KMS-11 (cell line): ENCODE results near the gene SPACA4.
A peak's percentile ranks its signal among the peaks of the same experiment; 100 is the strongest.

Experiments used
- H2AFZ ChIP-seq: fragments of 200-600 bp; sonication (generic); 2 replicates; pipeline ENCODE4 v1.6.1; 2016; ENCODE audit warnings: antibody characterized with exemption, mixed run types, low read depth
- H3K27ac ChIP-seq: fragments of 200-600 bp; sonication (generic); 2 replicates; pipeline ENCODE4 v1.6.1; 2016; ENCODE audit warnings: mild to moderate bottlenecking, mixed run types
- H3K27me3 ChIP-seq: fragments of 200-600 bp; sonication (generic); 2 replicates; pipeline ENCODE4 v1.6.1; 2017; ENCODE audit warnings: mild to moderate bottlenecking, low read depth, mixed run types, moderate library complexity; ENCODE audit not compliant: insufficient read depth
- H3K36me3 ChIP-seq: fragments of 200-600 bp; sonication (generic); 2 replicates; pipeline ENCODE4 v1.6.1; 2017; ENCODE audit warnings: mild to moderate bottlenecking, mixed run types; ENCODE audit not compliant: insufficient read depth
- H3K4me1 ChIP-seq: fragments of 200-600 bp; sonication (generic); 2 replicates; pipeline ENCODE4 v1.6.1; 2016; ENCODE audit warnings: mild to moderate bottlenecking, low read depth, mixed run types; ENCODE audit not compliant: poor library complexity, severe bottlenecking
- H3K4me2 ChIP-seq: fragments of 200-600 bp; sonication (generic); 2 replicates; pipeline ENCODE4 v1.7.0; 2016; ENCODE audit warnings: mild to moderate bottlenecking, mixed run types
- H3K4me3 ChIP-seq: fragments of 200-600 bp; sonication (generic); IDR thresholded peaks from 2 replicates; pipeline ENCODE4 v1.6.1; 2017; ENCODE audit warnings: low read depth, low read length, mixed read lengths; ENCODE audit not compliant: insufficient read depth
- H3K79me2 ChIP-seq: fragments of 200-600 bp; sonication (generic); 2 replicates; pipeline ENCODE4 v1.6.1; 2016; ENCODE audit warnings: low read depth, mixed run types; ENCODE audit not compliant: insufficient read depth
- H3K9ac ChIP-seq: fragments of 200-600 bp; sonication (generic); 2 replicates; pipeline ENCODE4 v1.6.1; 2016; ENCODE audit warnings: mild to moderate bottlenecking, mixed run types
- H4K20me1 ChIP-seq: fragments of 200-600 bp; sonication (generic); 2 replicates; pipeline ENCODE4 v1.6.1; 2016; ENCODE audit warnings: mild to moderate bottlenecking, mixed run types; ENCODE audit not compliant: insufficient read depth
- TF ChIP-seq, protein P1 (sequence below): fragments of 200-600 bp; sonication (generic); conservative IDR thresholded peaks from 2 replicates; pipeline ENCODE4 v1.6.1; 2017; ENCODE audit warnings: low read depth, mild to moderate bottlenecking, antibody characterized with exemption, low read length, moderate library complexity, mixed read lengths

SPACA4 gene

GRCh38 chr19:48646001-48646721, 39.6 kb downstream of the SPACA4 start, which contains the start of gene CA11:
CA11 (minus strand) TSS chr19:48646187; CDS start chr19:48645632, 555 bp downstream.
- Histone ChIP-seq H3K27me3 (peaks cover 17% of the 10 kb centered on the region), H3K27ac (no peak within 1 kb of the TSS), H4K20me1 (no peaks in the 10 kb centered on the region), H3K4me1 (peaks cover 18% of the 10 kb centered on the region), H3K4me2 (peak within 1 kb of the TSS; percentile 98), H3K4me3 (no peak within 1 kb of the TSS), H3K79me2 (no peaks in the 10 kb centered on the region), H3K36me3 (no peaks in the 10 kb centered on the region), H2AFZ (peak within 1 kb of the TSS; percentile 90), H3K9ac (peak within 1 kb of the TSS; percentile 50)
- TF ChIP-seq, protein P1, sequence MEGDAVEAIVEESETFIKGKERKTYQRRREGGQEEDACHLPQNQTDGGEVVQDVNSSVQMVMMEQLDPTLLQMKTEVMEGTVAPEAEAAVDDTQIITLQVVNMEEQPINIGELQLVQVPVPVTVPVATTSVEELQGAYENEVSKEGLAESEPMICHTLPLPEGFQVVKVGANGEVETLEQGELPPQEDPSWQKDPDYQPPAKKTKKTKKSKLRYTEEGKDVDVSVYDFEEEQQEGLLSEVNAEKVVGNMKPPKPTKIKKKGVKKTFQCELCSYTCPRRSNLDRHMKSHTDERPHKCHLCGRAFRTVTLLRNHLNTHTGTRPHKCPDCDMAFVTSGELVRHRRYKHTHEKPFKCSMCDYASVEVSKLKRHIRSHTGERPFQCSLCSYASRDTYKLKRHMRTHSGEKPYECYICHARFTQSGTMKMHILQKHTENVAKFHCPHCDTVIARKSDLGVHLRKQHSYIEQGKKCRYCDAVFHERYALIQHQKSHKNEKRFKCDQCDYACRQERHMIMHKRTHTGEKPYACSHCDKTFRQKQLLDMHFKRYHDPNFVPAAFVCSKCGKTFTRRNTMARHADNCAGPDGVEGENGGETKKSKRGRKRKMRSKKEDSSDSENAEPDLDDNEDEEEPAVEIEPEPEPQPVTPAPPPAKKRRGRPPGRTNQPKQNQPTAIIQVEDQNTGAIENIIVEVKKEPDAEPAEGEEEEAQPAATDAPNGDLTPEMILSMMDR, result peak; percentile 80

- Histone ChIP-seq H3K4me2 (peak overlapping the region; percentile 98; the same call in 1 of the 2 replicates), H4K20me1 (no peaks in the 10 kb centered on the region), H3K9ac (0 out of 2 replicates have a peak overlapping the region, but pooled peaks have one; percentile 50), H3K79me2 (no peaks in the 10 kb centered on the region), H2AFZ (peak overlapping the region; percentile 90), H3K27ac (no peak overlapping the region), H3K36me3 (no peaks in the 10 kb centered on the region), H3K4me3 (no peak overlapping the region), H3K4me1 (peaks cover 18% of the 10 kb centered on the region), H3K27me3 (peaks cover 12% of the 10 kb centered on the region)
- TF ChIP-seq, protein P1, result no peak
These were observed 40.2 kb downstream of the SPACA4 start for GRCh38 chr19:48646722-48647216.

DNA sequence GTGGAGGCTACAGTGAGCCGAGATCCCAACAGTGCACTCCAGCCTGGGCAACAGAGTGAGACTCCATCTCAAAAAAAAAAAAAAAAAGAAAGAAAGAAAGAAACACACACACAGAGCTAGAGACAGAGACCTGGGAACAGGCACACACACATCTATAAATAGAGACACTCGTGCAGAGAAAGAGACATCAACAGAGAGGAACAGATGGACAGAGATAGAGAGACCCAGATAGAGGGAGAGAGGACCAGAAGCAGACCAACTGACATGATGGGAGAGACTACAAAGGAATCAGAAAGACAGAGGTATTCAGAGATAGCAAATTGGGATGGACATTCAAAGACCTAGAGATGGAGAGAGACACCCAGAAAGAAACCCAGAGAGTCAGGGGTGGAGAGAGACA, 41.6 kb downstream of the SPACA4 start:
- no peak overlapping the region for H3K4me3 ChIP-seq
- H4K20me1 ChIP-seq, result no peaks in the 10 kb centered on the region
- no peaks in the 10 kb centered on the region for H3K79me2 ChIP-seq
- no peak overlapping the region for H3K9ac ChIP-seq
- H3K4me1 ChIP-seq, result peaks cover 18% of the 10 kb centered on the region
- H2AFZ ChIP-seq, result no peak overlapping the region
- H3K27me3 ChIP-seq, result peaks cover 8% of the 10 kb centered on the region
- TF ChIP-seq, protein P1, result no peak
- no peak overlapping the region for H3K4me2 ChIP-seq
- H3K36me3 ChIP-seq, result no peaks in the 10 kb centered on the region
- H3K27ac ChIP-seq, result no peak overlapping the region

DNA sequence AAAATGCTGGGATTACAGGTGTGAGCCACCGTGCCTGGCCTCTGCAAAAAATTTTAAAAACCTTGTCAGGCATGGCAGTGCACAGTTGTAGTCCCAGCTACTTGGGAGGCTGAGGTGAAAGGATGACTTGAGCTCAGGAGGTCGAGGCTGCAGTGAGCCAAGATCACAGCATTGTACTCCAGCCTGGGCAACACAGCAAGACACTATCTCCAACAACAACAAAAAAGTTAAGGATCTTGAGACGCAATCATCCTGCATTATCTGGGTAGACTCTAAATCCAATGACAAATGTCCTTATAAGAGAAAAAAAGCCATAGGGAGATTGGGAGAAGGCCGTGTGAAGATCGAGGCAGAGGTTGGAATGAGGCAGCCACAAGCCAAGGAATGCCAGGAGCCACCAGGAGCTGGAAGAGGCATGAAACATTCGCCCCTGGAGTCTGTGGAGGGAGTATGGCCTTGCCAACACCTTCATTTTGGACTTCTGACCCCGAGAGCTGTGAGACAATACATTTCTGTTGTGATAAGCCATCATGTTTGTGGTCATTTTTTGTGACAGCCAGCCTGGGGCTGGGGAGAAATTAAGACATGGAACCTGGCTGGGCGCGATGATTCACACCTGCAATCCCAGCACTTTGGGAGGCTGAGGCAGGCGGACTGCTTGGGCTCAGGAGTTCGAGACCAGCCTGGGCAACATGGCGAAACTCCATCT, 44.6 kb downstream of the SPACA4 start:
- Histone ChIP-seq H3K4me1 (peaks cover 11% of the 10 kb centered on the region), H3K27me3 (peaks cover 15% of the 10 kb centered on the region), H3K4me3 (no peak overlapping the region), H3K36me3 (no peaks in the 10 kb centered on the region), H3K79me2 (no peaks in the 10 kb centered on the region), H3K27ac (no peak overlapping the region), H4K20me1 (no peaks in the 10 kb centered on the region), H3K4me2 (no peak overlapping the region), H3K9ac (no peak overlapping the region), H2AFZ (no peak overlapping the region)
- TF ChIP-seq, protein P1, result no peak
